Eye (tissue), 1 donor: Measurements from ENCODE around the gene FBXO47.
"Not testable (repeated sequence)": the region's sequence is repeated elsewhere in the genome, so short reads cannot be mapped to it uniquely, and the experiment has no call there.

Experiments used
- DNase-seq: peaks from one replicate; pipeline ENCODE4 v3.0.0-alpha.2; 2015

FBXO47 gene

DNA sequence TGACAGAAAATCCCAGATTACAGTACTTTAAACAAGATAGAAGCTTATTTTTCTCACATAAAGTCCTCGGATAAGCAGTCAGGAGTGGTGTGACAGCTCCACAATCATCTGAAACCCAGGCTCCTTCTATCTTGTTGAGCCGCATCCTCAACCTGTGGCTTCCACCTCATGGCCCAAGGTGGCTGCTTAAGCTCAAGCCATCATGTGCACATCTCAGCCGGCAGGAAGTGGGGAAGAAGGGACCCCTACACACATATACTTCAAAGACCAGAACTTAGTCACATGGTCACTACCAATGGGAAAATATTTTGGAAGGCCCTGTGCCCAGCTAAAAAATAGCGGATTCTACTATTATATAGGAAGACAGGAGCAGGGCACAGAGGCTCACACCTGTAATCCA lies 11.0 kb upstream of the FBXO47 start:
- DNase-seq: no peak

DNA sequence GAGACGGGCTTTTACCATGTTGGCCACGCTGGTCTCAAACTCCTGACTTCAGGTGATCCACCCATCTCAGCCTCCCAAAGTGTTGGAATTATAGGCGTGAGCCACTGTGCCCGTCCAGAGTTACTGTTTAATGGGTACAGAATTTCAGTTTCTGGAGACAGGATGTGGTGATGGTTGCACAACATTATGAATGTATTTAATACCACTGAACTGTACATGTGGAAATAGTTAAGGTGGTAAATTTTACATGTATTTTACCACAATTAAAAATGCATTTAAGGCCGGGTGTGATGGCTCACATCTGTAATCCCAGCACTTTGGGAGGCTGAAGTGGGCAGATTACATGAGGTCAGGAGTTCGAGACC lies 9.0 kb upstream of the FBXO47 start:
- not testable (repeated sequence) for DNase-seq

DNA sequence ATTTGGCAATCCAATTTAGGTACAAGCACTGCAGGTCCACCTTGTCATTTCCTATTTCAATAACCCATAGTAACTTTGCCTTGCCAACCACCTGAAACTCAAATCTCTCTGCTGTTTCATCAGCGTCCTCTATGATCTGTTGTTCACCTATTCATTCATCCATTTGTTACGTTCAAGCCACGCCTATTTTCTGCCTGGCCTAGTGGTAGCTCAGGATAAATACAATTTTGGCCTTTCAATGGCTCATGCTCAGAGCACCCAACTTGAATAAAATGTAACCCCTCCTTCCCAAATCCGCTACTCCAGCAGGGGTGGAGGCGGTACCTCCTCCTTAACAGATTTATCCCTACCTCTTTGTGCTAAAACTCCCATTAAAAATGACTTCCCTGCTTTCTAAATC lies 3.6 kb upstream of the FBXO47 start:
- no peak for DNase-seq

DNA sequence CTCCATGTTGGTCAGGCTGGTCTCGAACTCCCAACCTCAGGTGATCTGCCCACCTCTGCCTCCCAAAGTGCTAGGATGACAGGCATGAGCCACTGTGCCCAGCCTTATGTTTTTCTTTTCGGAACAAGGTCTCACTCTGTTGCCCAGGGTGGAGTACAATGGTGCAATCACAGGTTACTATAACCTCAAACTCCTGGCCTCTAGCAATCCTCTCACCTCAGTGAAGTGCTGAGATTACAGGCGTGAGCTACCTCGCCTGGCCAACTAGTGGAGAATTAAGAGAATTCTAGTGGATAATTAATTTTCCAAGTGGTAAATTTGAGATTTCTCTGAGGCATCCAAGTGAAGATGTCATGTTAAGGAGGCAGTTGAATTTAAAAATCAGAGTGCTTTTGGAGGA lies 2.9 kb upstream of the FBXO47 start:
- DNase-seq: no peak

DNA sequence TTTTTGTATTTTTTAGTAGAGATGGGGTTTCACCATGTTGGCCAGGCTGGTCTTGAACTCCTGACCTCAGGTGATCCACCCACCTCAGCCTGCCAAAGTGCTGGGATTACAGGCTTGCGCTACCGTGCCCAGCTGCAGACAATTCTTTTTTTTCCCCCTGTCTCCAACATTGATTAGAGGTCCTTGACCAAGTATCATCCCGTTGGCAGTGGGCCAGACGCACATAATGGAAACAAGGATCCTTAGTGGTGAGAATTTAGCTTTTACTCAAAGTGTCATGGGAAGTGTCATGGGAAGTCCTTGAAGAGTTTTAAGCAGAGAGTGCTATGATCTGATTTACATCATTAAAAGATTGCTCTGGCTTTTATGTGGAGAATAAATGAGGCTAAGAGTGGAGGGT lies 2.1 kb upstream of the FBXO47 start:
- DNase-seq: no peak

DNA sequence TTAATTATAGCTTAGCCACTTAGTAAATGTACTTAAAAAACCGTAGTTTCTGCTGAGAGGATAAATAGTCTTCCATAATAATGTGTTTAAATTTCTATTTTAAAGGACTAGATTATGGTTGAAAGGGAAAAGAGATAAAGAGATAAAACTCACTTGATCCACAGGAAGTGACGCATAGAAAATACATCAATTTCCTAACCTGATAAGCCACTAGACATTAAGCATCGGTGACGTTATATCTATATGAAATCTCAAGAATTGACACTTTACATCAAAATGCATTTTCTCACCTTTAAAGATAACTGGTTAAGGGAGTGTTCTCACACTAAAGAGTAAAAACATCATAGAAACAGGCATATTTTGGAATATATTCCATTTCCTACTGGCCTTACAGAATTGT lies 5.8 kb downstream of the FBXO47 start:
- no peak for DNase-seq

DNA sequence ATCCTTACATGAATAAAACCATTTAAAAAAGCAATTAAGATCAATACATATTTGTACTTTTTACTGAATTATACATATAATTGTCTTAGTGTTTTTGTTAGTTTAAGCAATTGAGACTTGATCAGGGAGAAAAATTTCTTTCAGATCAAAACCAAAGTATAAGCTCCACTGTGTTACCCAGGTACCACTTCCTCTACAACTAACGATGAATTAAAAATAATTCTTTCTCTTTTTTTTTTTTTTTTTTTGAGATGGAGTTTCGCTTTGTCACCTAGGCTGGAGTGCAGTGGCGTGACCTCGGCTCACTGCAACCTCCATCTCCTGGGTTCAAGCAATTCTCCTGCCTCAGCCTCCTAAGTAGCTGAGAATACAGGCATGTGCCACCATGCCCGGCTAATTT lies 6.8 kb downstream of the FBXO47 start:
- DNase-seq: no peak

DNA sequence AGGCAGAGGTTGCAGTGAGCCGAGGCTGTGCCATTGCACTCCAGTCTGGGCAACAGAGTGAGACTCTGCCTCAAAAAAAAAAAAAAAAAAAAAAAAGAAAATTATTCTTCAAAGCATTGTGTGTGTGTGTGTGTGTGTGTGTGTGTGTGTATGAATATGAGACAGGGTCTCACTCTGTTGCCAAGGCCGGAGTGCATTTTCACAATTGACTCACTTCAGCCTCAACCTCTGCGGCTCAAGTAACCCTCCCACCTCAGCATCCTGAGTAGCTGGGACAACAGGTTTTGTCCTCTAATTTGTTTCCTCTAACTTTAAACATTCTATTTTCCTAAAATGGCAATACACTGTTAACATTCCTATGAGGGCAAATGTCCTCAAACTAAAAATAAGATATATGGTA lies 7.7 kb downstream of the FBXO47 start:
- no peak for DNase-seq

DNA sequence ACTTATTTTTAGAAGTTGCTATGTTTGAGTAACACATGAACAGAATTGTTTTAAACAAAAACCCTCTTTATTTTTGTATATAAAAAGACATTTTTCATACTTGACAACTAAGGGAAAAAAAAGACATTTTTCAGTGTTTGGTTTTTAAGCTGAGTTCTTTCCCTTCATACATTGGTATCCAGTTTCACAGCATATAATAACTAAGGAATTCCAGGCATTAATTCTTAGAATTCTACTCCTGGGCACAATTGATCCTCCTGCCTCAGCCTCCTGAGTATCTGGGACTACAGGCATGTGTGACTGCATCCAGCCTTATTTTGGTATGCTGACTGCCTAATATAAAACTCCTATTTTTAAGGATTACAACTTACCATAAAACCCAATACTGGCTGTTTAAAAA lies 8.4 kb downstream of the FBXO47 start:
- no peak for DNase-seq

DNA sequence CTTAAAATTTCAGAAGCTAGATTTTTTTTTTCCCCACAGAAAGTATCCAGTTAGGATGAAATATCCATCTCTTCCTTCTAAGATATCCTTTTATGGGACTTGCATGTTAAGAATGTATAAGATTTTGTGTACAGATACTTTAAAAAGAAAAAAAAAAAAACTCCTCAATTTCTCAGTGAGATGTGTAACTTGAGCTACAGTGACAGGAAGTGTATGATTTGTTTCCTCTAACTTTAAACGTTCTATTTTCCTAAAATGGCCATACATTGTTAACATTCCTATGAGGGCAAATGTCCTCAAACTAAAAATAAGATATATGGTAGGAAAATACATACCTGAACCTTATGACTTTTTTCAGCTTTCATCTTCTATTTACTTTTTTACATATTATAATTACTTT lies 8.9 kb downstream of the FBXO47 start:
- no peak for DNase-seq

DNA sequence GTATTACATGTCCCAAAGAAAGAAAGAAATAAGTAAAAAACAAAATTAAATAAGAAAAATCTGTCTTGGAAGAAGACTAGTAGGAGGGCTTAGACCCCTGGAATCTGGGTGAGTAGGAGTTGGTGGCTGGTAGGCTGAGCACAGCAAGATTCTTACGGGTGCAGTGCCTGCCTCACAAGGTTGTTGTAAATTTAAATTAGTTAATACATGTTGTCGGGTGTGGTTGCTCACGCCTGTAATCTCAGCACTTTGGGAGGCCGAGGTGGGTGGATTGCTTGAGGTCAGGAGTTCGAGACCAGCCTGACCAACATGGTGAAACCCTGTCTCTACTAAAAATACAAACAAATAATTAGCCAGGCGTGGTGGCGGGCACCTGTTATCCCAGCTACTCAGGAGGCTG lies 13.4 kb downstream of the FBXO47 start:
- DNase-seq: not testable (repeated sequence)

DNA sequence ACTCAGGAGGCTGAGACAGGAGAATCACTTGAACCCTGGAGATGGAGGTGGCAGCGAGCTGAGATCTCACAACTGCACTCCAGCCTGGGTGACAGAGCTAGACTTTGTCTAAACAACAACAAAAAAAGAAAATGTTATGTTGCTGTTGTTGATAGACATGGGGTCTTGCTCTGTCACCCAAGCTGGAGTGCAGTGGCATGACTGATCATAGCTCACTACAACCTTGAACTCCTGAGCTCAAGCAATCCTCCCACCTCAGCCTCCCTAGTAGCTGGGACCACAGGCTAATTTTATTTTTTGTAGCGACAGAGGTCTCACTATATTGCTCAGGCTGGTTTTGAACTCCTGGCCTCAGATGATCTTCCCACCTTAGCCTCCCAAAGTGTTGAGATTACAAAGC lies 20.0 kb downstream of the FBXO47 start:
- DNase-seq: peak; percentile 9

DNA sequence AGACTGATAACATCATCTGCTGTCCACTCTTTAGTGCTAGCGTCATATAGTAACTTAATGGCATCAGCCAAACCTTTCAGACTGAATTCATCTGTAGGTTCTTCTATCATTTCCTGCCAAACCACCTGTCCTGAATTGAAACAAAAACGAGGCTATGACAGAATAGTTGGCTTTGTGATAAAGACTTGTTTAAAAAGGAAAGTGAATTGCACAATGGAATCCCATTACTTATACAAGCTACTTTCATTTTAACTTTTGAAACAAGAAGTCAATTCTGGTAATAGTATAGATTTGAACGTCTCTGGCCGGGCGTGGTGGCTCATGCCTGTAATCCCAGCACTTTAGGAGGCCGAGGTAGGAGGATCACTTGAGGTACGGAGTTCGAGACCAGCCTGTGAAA lies 23.6 kb downstream of the FBXO47 start:
- DNase-seq: no peak

DNA sequence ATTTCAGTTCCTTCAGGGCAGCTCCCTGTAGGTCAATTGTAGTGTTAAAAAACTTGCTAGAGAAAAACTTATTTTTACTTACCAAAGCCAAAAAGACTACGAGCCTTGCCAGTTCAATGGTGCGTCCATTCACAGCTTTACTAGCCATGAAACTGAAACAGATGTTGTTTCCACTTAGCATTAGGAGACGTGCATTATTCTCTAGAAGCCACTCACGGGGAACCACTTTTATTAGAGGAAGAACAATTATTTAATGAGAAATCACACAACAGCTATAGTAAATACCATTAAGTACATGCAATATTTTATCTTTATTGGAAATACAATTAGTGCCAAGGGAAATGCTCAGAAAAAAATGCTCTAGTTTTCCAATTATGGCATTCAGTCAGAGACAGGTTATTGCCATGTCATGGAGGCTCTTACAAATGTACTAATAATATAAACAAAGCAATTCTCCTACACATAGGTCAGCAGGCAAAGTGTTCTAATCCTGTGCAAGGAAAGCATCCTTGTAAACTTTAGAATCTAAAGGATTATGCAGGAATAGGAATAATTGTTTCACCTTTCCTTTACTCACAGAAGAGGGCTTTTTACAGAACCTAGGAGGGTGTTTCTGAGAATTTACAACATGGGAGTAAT lies 24.4 kb downstream of the FBXO47 start:
- DNase-seq: no peak

DNA sequence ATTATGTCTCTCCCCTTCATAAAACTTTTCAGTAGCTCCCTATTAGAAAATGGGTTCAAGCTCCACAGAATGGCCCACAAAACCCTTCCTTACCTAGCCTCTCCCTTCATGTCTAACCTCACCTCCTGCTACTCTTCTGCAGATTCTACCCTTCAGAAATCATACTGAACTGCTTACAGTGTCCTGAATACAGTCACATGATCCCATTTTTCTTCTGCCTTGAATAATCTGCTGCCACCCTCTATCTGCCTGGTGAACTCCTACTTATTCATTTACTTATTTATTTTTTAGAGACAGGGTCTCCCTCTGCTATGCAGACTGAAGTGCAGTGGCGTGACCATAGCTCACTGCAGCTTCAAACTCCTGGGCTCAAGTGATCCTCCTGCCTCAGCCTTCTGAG lies 26.8 kb downstream of the FBXO47 start:
- DNase-seq: no peak

DNA sequence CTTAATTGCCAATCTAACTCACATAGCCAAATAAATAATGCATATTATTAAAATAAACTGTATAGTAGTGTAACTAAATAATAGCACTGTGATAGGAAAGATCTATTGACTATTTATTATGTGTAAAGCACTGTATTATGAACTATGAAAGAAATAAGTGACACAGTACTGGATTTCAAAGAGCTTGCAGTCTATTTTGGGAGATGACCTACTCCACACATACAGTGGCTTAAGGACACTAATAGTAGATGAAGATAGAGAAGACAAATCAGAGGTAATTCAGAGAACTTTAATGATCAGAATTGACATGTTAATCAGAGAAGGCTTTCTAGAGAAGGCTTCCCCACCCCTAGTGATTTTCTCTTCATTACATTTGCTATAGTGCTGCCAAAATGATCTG lies 27.2 kb downstream of the FBXO47 start:
- no peak for DNase-seq

DNA sequence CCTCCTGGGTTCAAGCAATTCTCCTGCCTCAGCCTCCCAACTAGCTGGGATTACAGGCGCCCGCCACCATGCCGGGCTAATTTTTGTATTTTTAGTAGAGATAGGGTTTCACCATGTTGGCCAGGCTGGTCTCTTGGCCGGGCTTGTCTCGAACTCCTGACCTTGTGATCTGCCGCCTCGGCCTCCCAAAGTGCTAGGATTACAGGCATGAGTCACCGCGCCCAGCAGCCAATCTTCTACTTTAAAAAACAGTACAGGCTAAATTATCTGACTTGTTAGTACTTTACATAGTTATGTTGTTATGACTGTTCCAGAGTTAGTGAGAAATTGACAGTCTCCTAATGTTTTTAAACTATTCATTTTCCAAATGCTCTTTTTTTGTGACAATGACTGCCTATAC lies 33.2 kb downstream of the FBXO47 start:
- DNase-seq: not testable (repeated sequence)

DNA sequence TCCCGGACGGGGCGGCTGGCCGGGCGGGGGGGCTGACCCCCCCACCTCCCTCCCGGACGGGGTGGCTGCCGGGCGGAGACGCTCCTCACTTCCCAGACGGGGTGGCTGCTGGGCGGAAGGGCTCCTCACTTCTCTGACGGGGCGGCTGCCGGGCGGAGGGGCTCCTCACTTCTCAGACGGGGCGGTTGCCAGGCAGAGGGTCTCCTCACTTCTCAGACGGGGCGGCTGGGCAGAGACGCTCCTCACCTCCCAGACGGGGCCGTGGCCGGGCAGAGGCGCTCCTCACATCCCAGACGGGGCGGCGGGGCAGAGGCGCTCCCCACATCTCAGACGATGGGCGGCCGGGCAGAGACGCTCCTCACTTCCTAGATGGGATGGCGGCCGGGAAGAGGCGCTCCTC lies 36.4 kb downstream of the FBXO47 start:
- not testable (repeated sequence) for DNase-seq

DNA sequence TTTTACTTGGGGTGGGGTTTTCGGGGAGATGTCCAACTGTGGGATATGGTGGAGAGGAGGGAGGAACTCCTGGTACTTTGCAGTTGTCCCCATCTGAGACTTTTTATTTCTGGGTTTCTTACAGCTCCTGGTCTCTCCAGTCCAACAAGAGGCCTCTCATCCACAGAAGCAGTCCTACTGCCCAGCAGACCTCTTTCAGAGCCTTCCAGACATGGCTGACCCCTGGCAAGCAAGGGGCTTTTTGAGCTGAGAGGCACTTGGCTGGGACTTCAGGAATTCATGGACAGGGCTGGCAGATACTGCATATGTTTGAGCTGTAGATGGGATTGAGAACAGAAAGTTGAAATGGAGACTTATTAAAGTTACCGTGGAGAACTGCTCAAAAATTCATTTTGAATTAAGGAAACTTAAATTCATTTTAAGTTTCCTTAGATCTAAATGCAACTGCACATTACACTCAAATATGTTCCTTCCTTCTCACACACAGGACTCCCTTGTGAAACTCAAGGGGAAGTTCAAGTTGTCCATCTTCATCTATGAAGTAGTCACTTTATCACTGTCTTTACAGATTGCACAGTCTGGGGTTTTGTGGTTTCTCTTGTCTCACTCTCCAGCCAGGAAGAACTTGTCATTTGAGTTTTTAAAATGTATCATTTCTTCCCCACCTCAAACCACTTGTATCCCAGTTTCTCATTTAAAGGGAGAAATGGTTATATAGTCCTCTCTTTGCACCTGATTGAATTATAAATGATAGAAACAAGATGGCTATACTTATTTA lies 40.7 kb downstream of the FBXO47 start:
- DNase-seq: peak; percentile 13

DNA sequence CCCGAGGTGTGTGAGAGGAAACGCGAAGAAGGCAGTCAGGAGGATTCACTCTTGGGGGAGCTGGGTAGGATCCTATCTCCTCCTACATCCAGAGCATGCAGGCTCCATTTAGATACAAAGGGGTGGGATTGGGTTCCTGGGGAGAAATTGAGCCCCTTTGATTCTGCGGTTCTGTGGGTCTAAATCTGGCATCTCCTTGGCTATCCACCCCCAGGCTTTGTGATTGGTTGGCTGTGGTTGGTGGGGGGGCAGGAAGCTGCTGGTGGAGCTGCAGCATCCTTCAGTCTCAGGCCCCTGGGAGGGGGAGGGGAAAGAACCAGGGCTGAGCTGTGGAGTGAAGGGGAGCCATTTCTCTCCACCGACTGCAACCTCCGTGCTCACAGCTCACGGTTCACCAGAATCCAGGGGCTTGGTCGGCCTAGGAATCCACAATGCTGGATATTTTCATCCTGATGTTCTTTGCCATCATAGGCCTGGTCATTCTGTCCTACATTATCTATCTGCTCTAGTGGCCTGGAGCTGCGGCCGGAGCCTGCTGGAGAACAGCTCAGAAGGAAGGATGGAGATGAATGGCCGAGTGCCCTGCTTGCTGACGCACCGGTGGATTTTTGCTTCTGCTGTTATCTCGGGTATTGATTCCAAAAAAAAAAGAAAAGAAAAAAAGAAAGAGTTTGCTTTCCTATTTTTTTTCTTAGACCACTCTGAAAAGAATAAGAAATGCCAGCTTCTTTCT lies 41.8 kb downstream of the FBXO47 start, which contains the start of gene LASP1NB:
TSS of gene LASP1NB (plus strand) at position 352 of the 733 bp plus-strand sequence.
- peak; percentile 96 for DNase-seq

DNA sequence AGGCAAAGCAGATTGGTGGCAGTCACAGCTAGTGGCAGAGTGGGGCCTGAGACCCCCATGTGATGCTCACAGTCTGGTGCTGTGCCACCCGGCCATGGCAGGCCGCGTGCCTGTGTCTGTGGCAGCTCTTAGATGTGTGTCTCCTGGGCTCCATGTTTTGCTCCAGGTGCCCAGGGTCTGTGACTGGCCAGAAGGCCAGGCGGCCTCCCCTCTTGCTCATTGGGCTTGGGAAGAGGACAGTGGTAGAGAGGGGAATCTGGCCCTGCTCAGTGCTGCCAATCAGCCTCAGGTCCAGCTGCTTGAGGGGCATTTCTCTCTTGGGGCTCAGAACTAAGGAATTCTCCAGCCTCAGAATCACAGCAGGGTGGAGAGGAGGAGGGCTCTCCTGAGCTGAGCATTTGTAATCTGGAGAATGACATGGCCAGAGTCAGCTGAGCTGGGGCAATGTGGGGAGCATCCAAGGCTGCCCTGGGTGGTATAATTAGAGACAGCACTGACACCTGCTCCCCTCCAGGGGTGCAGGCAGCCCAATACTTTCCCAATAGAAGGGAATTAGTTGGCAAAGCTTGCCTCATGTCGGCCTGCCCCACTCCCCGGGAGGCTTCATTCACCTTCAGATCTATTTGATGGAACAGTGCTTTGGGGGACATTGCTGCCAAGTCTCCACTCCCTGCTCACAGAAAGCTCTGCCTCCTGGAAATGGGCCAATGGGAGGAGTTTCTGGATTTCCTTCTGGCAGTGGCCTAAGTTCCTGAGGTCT lies 44.5 kb downstream of the FBXO47 start:
- peak; percentile 82 for DNase-seq

DNA sequence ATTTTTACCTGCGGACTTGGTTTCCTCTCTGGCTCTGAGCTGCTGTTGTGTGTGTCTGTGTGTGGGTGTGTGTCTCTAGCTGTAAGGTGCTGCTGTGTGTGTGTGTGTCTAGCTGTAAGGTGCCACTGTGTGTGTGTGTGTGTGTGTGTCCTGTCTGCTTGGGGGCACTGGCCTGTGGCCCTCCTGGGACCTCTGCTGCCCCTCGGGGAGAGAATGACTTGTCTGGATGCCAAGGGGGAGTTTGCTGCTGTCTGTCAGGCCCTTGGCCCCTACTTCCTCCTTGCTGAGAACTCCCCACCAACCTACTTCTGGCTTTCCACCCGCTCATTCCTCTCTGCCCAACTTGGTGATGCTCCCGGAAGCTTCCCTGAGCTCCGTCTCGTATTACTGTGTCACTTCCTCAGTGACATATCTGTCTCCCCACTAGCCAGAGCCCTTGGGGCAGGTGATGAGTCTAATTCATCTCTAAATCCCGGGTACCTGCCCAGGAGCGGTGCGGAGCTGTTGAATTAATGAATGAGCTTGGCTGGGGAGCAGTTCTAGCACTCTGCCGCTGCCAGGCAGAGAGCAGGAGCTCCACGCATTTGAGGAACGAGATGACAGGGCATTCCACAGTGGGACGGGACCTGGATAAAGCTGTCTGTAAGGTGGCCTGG lies 45.3 kb downstream of the FBXO47 start:
- DNase-seq: no peak
